SK-N-SH (cell line): ENCODE data around the gene PCNX3.

Source experiments
- CTCF ChIP-seq: fragments of 200-600 bp; sonication (generic); IDR thresholded peaks from 2 replicates; pipeline ENCODE4 v1.6.1; 2017; ENCODE audit warnings: antibody characterized with exemption, mild to moderate bottlenecking, moderate library complexity
- EZH2phosphoT487 ChIP-seq: fragments of 200-600 bp; sonication (generic); IDR thresholded peaks from 2 replicates; pipeline ENCODE4 v1.6.1; 2017; ENCODE audit warnings: low read depth, mixed run types, mild to moderate bottlenecking, antibody characterized with exemption, moderate library complexity, borderline replicate concordance
- REST ChIP-seq: IDR thresholded peaks from 2 replicates; pipeline ENCODE4 v1.6.1; 2012; ENCODE audit warnings: mild to moderate bottlenecking, low read depth, low read length, moderate library complexity
- RXRA ChIP-seq: IDR thresholded peaks from 2 replicates; pipeline ENCODE4 v1.4.0; 2012; ENCODE audit warnings: low read depth, mild to moderate bottlenecking, borderline replicate concordance
- ZBTB33 ChIP-seq: IDR thresholded peaks from 2 replicates; pipeline ENCODE4 v1.4.0; 2012; ENCODE audit warnings: low read depth, borderline replicate concordance

- no peak for TF ChIP-seq RXRA
- TF ChIP-seq EZH2phosphoT487, result no peak
- no peak for TF ChIP-seq CTCF
- no peak for TF ChIP-seq REST
- TF ChIP-seq ZBTB33, result no peak
Observed at GRCh38 chr11:65619281-65619928, 3.8 kb downstream of the PCNX3 start.
